GM19467 (cell line): ENCODE measurements around the gene NLRP9.
"Not testable (repeated sequence)": the region's sequence is repeated elsewhere in the genome, so short reads cannot be mapped to it uniquely, and the experiment has no call there.

Source experiments
- ATAC-seq: cut with Tn5 transposase; IDR thresholded peaks from one replicate; pipeline ENCODE4 v1.9.1; 2021; ENCODE audit warnings: mild to moderate bottlenecking, moderate library complexity; ENCODE audit not compliant: unreplicated experiment

Gene NLRP9

GRCh38 chr19:55738302-55738701, at the start of gene NLRP9:
Gene NLRP9 (minus strand): TSS chr19:55738402. CDS start chr19:55738374, 28 bp downstream.
- no peak for ATAC-seq

GRCh38 chr19:55781112-55781511, 42.9 kb upstream of the NLRP9 start:
- ATAC-seq, result no peak

- no peak for ATAC-seq
Observed at GRCh38 chr19:55778331-55778730, 40.1 kb upstream of the NLRP9 start.

- ATAC-seq, result no peak
Observed at GRCh38 chr19:55777528-55777927, 39.3 kb upstream of the NLRP9 start.

GRCh38 chr19:55769632-55770031, 31.4 kb upstream of the NLRP9 start:
- not testable (repeated sequence) for ATAC-seq

- not testable (repeated sequence) for ATAC-seq
Observed at GRCh38 chr19:55768818-55769217, 30.6 kb upstream of the NLRP9 start, which contains the start of gene RFPL4AL1. Gene RFPL4AL1 (plus strand): TSS chr19:55769118. CDS start chr19:55771805, 2,687 bp downstream.

- ATAC-seq, result no peak
Observed at GRCh38 chr19:55766466-55766865, 28.3 kb upstream of the NLRP9 start.

- not testable (repeated sequence) for ATAC-seq
Observed at GRCh38 chr19:55758797-55759196, 20.6 kb upstream of the NLRP9 start, which contains the start of gene RFPL4A. Gene RFPL4A (plus strand): TSS chr19:55759097. CDS start chr19:55761801, 2,704 bp downstream.

- not testable (repeated sequence) for ATAC-seq
Observed at GRCh38 chr19:55756808-55757207, 18.6 kb upstream of the NLRP9 start.

- no peak for ATAC-seq
Observed at GRCh38 chr19:55753401-55753800, 15.2 kb upstream of the NLRP9 start.

- no peak for ATAC-seq
Observed at GRCh38 chr19:55750715-55751114, 12.5 kb upstream of the NLRP9 start.

GRCh38 chr19:55730378-55730777, 7.8 kb downstream of the NLRP9 start:
- not testable (repeated sequence) for ATAC-seq

- no peak for ATAC-seq
Observed at GRCh38 chr19:55723491-55723890, 14.7 kb downstream of the NLRP9 start.

- no peak for ATAC-seq
Observed at GRCh38 chr19:55720801-55721200, 17.4 kb downstream of the NLRP9 start.

GRCh38 chr19:55720214-55720746, 17.9 kb downstream of the NLRP9 start:
- ATAC-seq, result no peak

GRCh38 chr19:55717879-55718711, 20.1 kb downstream of the NLRP9 start:
- not testable (repeated sequence) for ATAC-seq

GRCh38 chr19:55717251-55717650, 21.0 kb downstream of the NLRP9 start:
- ATAC-seq, result no peak

GRCh38 chr19:55716531-55716930, 21.7 kb downstream of the NLRP9 start:
- ATAC-seq, result no peak

GRCh38 chr19:55712804-55713631, 25.2 kb downstream of the NLRP9 start:
- ATAC-seq, result no peak

GRCh38 chr19:55711719-55712118, 26.5 kb downstream of the NLRP9 start:
- ATAC-seq, result no peak

GRCh38 chr19:55705972-55706371, 32.2 kb downstream of the NLRP9 start:
- no peak for ATAC-seq
